Fibroblast of the conjunctiva (primary cell): ENCODE data around the gene VTN.

Source experiments
- DNase-seq: peaks from one replicate; pipeline ENCODE4 v3.0.0-alpha.2; 2010; ENCODE audit warnings: low read depth

VTN gene

DNA sequence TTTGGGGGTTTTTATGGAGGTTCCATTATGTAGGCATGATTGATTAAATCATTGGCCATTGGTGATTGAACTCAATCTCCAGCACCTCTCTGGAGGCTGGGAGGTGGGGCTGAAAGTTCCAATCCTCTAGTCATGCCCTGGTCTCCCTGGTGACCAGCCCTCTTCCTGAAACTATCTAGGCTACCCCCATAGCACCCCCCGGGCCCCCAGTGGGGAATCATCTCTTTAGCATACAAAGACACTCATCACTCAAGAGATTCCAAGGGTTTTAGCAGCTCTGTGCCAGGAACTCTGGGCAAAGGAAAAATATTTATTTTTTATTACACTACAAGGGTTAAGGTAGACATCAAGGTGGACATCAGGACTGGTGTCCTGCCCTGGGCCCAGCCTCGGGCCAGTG lies 25.3 kb upstream of the VTN start:
- no peak for DNase-seq

DNA sequence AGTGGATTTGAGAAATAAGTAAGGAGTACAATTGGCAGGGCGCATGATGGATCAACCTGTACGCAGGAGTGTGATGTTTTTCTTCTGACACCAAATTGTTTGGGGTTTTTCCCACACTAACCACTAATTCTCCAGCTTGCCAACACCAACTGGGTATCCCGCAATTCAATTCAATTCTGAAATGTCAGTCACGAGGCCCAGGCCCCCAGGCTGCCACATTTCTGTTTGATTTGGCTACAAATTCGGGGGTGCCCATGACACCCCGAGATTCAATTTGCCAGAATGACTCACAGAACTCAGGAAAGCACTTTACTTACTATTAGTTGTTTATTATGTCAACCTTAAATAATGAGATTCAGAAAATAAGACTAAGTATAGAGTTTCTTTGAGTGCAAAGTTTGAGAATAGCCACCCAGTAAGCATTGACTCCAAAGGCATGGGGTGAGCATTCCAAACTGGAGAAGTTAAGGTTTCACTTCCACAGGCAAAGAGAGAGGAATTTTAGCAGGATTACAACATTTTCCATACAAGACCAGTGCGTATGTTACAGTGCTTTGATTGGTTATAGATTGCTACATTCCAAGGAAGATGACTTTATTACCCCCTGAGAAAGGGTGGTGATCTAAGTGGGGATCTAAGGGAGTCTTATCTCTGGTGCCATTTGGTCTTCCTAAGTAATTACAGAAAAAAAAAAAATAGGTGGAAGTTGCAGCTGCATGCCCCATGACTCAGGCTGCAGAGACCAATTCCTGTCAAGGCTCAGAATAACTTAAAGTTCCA lies 24.4 kb upstream of the VTN start:
- no peak for DNase-seq

DNA sequence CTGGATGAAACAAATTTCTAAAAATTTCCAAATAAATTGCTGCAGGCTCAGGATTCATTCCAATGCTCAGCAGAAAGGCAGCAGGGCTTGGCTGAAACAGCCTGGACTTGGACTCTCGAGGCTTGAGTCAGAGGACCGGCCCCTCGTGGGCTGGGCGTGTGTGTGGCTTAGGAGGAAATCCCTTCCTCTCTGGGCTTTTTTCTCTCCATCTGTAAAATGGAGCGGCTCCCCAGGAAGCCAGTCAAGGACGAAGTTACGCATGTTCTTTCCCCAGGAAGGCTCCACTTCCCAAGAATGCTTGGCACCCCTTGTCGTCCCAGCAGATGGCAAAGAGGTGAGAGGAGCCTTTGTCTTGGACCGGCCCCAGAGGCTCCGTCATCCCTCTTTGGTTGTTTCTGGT lies 22.4 kb upstream of the VTN start:
- DNase-seq: no peak

DNA sequence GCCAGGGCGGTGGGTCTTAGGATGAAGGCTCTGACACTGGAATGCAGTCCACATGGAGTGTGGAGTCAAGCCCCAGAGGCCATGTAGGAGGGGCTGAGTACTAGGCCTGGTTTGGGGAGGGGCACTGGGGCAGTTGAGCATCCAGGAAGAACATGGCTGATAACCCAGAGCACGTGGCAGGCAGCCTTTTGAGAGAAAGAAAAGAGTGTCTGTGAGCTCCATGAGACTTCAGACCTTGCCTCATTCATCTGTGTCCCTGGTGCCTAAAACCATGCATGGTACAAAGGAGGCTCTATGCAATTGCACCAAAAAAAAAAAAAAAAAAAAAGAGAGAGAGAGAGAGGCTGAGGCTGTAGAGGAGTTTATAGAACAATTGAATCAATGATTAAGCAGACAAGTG lies 21.3 kb upstream of the VTN start:
- no peak for DNase-seq

DNA sequence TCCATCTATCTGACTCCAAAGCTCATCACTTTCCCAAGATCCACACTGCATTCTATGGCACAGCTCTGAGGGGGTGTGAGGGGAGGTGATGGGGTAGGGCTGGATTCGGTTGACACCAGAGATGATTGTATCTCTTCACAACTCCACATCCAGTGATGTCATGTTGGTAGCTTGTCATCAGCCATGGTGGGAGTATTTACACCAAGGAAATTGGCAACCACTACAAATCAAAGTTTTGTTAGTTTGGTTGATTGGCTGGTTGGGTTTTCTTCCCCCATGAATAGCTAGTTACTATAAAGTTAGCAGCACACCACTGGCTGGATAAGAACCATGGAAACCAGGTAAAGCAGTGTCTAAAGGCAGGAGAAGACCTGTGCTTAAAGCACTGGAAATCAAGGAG lies 20.9 kb upstream of the VTN start:
- no peak for DNase-seq

DNA sequence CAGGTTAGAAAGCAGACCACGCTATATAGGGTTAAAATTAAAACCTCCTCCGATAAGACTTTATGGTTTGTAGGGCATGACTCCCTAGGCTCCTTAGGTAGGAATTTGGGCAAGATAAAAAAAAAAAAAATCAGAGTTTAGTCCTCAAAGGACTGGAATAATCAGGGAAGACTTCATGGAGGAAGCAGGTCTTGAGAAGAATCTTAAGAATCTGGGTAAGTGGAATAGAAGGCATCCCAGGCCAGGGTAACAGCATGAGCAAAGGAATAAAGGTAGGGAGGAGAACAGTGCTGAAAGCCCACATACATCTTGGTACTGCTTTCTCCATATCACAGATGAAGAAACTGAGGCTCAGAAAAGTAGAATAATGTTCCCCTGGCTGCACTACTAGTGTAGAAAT lies 20.5 kb upstream of the VTN start:
- no peak for DNase-seq

DNA sequence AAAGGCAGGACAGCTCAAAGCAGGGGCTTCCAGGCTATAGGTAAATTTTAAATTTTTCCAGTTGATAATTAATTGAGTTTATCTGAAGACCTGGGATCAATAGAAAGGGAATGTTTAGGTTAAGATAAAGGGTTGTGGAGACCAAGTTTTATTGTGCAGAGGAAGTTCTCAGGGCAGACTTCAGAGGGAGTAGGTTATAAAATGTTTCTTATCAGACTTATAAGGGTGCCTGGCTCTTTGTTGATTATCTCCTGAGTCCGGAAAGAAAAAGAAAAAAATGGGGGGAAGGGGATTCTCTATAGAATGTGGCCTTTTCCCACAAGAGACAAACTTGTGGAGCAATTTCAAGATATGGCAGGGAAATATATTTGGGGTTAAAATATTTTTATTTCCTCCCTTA lies 20.0 kb upstream of the VTN start:
- no peak for DNase-seq

DNA sequence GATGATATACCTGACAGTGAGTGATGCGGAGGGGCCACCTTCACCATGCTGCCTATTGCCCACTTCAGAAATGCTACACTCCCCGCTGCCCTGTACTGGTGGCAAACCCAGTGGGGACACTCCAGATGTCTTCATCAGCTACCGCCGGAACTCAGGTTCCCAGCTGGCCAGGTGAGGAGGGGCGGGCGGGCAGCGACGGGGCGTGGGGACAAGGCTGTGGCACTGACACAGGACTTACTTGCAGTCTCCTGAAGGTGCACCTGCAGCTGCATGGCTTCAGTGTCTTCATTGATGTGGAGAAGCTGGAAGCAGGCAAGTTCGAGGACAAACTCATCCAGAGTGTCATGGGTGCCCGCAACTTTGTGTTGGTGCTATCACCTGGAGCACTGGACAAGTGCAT lies 18.0 kb upstream of the VTN start:
- DNase-seq: no peak

DNA sequence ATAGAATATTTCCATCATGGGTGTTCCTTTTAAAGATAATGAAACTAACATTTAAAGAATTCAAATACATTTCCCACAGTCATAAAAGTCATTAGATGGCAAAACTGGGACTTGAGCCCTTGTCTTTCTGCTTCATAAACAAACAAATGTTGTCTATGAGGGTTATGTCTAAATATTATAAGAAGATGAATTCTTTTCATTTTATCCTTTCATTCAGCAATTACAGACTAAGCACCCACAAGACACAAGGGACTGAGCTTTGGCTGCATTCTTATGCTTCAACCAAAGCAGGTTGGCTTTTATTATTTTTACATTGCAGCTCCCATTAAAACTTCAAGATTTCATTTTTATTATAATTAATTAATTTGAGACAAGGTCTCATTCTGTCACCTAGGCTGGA lies 16.3 kb upstream of the VTN start:
- DNase-seq: no peak

DNA sequence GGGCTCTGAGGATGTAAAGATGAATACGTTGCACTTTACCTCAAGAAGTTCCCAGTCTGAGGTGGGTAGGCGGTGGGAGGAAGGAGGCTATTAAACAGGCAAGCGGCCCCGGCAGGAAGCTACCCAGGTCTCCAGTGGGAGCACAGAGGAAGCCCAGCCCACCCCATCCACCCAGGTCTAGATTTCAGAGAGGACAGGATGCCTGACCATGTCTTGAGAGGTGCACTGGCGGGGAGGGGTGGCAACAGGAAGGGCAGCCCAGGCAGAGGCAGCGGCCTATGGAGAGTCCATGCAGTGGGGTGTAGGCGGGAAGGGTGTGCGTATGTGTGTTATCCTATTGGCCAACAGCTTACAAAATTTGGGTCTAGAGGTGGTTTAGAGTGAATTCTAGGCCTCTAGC lies 15.3 kb upstream of the VTN start:
- no peak for DNase-seq

DNA sequence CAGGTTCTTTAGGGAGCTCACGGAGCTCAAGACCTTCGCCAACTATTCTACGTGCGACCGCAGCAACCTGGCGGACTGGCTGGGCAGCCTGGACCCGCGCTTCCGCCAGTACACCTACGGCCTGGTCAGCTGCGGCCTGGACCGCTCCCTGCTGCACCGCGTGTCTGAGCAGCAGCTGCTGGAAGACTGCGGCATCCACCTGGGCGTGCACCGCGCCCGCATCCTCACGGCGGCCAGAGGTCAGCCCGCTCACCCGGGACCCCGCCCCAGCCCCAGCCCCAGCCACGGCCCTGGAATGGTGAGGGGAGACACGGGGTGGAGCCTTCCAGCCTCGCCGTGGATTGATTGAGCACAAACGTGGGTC lies 14.9 kb upstream of the VTN start:
- DNase-seq: no peak

DNA sequence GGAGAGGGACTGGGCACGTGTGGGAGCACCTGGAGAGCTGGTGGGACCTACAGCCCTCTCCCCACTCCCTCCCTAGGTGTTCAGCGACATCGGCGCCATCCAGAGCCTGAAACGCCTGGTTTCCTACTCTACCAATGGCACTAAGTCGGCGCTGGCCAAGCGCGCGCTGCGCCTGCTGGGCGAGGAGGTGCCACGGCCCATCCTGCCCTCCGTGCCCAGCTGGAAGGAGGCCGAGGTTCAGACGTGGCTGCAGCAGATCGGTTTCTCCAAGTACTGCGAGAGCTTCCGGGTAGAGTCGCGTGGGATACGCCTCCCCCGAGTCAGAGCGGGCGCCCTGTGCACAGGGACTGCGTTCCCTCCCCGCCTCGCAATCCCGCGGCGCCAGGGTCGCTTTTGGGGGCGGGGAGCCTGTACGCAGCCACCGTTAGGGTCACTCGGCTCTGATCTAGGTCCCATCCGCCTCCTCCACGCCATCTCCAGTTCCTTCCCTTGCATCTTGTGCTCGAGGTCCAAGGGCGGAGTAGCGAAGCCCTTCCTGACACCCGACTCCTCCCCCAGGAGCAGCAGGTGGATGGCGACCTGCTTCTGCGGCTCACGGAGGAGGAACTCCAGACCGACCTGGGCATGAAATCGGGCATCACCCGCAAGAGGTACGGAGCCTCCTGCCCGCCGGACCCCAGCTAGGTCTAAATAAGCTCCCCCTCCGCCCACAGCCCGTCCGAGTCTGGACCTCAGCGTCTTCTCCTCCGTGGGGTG lies 14.4 kb upstream of the VTN start:
- no peak for DNase-seq

DNA sequence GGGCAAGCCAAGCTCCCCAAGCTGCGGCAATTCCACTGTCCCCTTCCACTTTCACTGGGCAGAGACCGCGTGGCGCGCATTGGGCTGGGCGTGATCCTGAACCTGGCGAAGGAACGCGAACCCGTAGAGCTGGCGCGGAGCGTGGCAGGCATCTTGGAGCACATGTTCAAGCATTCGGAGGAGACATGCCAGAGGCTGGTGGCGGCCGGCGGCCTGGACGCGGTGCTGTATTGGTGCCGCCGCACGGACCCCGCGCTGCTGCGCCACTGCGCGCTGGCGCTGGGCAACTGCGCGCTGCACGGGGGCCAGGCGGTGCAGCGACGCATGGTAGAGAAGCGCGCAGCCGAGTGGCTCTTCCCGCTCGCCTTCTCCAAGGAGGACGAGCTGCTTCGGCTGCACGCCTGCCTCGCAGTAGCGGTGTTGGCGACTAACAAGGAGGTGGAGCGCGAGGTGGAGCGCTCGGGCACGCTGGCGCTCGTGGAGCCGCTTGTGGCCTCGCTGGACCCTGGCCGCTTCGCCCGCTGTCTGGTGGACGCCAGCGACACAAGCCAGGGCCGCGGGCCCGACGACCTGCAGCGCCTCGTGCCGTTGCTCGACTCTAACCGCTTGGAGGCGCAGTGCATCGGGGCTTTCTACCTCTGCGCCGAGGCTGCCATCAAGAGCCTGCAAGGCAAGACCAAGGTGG lies 11.2 kb upstream of the VTN start:
- no peak for DNase-seq

DNA sequence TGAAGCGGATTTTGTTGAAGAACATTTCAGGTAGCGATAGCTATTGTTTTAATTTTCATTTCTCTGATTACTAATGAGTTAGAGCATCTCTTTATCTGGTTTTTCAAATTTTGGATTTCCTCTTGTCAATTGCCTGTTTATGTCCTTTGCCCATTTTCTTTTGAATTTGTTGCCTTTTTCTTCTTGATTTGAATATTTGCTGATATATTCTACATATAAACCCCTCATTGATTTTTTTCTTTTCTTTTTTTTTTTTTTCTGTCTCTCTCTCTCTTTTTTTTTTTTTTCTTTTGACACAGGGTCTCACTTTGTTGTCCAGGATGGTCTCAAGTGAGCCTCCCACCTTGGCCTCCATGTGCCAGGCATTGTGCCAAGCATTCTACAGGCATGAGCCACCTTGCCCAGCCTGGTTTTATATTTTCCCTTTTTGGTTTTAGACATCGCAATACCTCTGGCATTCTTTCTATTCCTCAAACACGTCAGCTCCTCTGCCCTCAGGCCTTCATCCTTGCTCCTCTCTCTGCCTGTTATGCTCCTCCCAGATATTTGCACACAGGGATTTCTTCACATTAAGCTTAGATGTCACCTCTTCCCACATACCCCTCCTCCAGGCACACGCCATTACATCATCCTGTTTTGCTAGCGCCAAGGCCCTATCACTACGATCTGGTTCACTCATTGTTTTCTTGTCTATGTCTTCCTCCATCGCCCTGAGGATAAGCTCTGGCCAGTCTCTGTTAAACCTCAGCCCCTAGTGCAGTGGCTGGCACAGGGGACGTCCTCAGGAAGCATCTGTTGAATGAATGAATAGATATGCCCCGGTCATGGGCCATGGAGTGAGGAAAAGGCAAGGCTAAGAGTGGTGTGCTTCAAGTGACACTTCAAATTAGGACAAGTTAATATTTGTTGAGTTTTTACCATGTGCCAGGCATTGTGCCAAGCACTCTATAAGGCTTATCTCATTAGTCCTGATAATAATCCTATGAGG lies 10.0 kb upstream of the VTN start:
- peak; percentile 12 for DNase-seq

DNA sequence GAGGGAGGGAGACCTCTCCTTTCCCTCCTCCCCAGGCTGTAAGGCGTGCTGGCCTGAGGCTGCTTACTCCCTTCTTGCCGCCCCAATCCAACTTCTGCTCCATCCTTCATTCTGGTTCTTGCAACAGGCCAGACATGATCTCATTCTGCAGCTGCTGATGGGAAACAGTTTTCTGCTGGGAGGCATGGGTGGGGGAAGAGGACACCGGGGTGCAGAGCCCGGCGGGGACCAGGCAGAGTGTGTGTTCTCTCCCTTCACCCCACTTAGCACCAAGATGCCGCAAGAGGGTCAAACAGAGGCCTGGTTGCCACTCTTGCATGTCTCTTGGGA lies 2.8 kb upstream of the VTN start:
- DNase-seq: no peak

DNA sequence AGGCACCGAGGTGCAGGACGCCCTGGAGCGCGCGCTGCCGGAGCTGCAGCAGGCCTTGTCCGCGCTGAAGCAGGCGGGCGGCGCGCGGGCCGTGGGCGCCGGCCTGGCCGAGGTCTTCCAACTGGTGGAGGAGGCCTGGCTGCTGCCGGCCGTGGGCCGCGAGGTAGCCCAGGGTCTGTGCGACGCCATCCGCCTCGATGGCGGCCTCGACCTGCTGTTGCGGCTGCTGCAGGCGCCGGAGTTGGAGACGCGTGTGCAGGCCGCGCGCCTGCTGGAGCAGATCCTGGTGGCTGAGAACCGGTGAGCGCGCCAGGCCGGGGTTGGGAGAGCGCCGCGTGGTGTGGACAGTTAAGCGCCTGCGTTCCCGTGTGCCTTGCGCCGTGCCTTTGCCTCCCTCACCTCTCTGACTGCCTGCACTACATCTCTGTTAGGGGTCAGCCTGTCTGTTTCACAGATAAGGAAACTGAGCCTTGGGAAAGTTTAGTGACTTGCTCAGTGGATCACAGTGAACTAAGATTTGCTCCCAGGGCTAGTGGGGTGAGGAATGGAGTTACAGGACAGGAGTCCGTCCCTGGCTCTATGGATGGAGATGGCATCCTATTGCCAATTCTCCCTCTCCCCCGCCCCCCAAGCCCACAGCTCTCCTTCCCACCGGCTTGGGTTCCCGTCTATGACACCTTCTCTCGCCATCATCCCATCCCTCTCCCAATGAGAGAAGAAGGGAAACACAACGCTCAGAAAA lies 2.3 kb upstream of the VTN start:
- no peak for DNase-seq

DNA sequence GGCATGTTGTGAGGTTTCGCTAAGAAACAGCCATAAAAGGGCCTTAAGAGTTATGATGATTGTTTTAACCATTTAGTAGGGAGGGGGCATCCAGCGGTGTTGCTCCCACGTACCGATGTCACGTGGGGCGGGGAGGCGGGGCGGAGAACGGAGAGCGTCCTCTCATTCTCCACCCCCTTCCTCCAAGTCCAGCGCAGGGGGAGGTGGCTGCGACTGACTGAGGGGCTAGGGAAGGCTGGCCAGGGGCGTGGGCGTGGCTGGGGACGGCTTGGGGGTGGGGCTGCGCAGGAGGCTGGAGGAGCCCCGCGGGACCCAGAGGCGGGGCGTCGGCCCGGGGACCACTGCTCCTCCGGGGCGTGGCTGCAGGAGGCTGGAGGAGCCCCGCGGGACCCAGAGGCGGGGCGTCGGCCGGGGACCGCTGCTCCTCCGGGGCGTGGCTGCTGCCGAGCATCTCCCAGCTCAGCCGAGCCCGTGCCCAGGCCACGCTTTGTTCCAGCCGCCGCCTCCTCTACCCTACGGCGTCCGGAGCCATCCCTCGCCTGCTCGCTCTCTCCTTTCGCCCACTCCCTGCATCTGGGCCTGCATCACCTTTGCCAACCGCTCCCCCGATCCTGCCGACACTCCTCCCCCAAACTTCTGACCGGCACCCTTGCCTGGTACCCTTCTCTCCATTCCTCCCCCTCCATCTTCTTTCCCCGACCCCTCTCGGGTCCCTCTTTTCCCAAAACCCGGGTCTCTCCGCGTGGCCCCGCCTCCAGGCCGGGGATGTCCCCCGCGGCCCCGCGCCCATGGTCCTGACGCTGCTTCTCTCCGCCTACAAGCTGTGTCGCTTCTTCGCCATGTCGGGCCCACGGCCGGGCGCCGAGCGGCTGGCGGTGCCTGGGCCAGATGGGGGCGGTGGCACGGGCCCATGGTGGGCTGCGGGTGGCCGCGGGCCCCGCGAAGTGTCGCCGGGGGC lies 1.4 kb upstream of the VTN start, which contains the start of gene SARM1:
Gene SARM1, plus strand, starts transcription at position 450 of the 958 bp plus-strand sequence. Its CDS starts 339 bp downstream, at position 789.
- peak; percentile 81 for DNase-seq

DNA sequence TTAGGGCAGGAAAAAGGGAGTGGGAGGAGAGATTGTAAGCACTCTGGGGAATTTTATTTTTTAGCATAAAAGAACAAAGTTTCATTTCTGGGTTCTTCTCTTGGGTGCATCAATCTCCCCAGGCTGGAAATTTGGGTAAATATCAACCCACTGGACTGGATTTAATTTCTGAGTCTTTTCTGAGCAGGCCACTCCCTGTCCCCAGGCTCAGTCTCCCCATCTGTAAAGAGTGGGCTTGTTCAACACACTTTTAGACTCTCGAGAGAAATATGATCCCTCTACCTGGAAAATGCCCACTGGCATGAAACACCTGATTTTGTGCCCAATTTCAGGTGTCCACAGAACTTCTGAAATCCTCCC lies 617 bp upstream of the VTN start:
- DNase-seq: no peak

DNA sequence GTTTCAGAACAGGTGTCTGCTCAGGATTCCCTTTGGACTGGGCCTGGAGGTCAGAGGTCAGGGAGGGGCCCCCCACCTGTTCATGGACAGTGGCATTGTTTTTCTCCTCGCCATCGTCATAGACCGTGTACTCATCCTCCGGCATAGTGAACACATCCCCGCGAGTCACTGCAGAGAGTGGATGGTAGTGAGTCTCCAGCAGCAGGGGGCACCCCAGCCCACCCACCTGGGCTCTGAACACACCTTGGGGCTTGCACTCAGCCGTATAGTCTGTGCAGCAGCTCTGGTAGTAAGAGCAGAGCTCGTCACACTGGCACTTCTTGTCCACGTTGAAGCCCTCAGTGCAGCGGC lies 448 bp downstream of the VTN start:
- DNase-seq: no peak

DNA sequence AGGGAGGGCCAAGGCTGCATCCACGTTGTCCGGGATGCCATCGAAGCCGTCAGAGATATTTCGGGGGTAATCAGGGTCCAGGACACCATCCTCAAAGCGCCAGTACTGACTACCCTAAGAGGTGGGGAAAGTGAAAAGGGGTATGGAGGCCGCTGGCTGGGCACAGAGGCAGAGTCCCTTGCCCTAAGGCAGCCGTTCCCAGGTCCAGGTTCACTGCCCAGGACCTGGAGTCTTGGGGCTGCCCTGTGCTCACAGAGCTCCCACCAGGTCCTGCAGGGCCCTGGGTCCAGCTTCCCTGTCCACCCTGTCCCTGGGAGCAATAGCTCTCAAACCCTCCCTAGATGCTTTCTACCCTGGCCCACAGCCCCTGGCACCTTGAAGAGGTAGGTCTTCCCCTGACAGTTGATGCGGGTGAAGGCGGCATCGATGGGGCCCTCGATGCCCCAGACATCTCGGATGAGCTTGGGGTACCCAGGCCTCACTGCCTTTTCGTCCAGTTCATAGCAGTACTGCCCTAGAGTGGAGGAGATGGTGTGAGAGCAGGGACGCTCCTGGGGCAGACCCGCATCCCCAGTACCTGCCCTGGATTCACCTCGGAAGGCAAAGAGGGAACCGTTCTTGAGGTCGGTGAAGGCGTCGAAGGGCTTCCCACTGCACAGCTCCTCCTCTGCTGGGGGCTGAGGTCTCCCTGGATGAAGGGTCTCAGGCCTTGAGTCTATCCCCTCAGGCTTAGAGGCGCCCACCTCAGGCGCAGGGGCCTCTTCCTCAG lies 1.0 kb downstream of the VTN start:
- no peak for DNase-seq
